Ovary (tissue), 3 donors: Measurements from ENCODE around the gene U2AF1.
"Not testable (repeated sequence)": the region's sequence is repeated elsewhere in the genome, so short reads cannot be mapped to it uniquely, and the experiment has no call there.

Experiments used
- EP300 ChIP-seq: sonication (generic); formaldehyde crosslinking; IDR thresholded peaks from one replicate; pipeline ENCODE4 v1.6.1; 2017; ENCODE audit warnings: antibody characterized with exemption
- POLR2A ChIP-seq: fragments of 450-650 bp; IDR thresholded peaks from one replicate; pipeline ENCODE4 v1.6.1; 2017; ENCODE audit warnings: antibody characterized with exemption, mild to moderate bottlenecking, moderate library complexity
- TF ChIP-seq, protein P1 (sequence below), 3 donors: fragments of 450-650 bp in 2 of 3; fragments of 200-600 bp in 1 of 3; IDR thresholded peaks; one replicate each; pipeline versions ENCODE4 v1.5.1 to v1.8.0; 2016 to 2022; ENCODE audit warnings: antibody characterized with exemption in 3 of 3, mild to moderate bottlenecking in 1 of 3
- donor health status: DM: no; HTN: no; CAD: no.

DNA sequence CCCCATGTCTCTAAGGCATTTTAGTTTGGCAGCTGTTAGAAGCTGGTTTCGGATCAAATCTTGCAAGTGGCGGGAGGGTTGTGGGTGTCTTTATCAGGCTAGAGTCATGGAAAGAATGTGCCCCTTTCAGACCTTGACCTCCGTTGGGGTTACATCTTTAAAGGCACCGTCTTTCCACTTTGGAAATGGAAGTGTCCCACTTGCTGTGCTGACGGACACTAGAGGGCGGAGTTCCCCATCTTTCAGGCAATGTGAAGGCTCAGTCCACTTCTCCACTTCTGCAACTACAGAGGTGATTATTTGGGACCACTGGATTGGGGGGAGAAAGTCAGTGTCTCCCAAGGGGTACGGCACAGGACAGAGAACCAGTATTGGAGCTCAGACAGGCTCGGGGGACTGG lies 31.6 kb upstream of the U2AF1 start:
- not testable (repeated sequence) for TF ChIP-seq POLR2A, EP300
- TF ChIP-seq, protein P1, sequence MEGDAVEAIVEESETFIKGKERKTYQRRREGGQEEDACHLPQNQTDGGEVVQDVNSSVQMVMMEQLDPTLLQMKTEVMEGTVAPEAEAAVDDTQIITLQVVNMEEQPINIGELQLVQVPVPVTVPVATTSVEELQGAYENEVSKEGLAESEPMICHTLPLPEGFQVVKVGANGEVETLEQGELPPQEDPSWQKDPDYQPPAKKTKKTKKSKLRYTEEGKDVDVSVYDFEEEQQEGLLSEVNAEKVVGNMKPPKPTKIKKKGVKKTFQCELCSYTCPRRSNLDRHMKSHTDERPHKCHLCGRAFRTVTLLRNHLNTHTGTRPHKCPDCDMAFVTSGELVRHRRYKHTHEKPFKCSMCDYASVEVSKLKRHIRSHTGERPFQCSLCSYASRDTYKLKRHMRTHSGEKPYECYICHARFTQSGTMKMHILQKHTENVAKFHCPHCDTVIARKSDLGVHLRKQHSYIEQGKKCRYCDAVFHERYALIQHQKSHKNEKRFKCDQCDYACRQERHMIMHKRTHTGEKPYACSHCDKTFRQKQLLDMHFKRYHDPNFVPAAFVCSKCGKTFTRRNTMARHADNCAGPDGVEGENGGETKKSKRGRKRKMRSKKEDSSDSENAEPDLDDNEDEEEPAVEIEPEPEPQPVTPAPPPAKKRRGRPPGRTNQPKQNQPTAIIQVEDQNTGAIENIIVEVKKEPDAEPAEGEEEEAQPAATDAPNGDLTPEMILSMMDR (IDR thresholded peaks at IDR 0.05) = not testable (repeated sequence)
